Bladder microvascular endothelial cell (primary cell): ENCODE results near the gene CHDH. TPM values are rescaled to one million over a fixed set of nuclear protein-coding genes. Genes with fewer than 3 reads are reported as not detected.

ENCODE experiments used
- total RNA-seq: library from RNA; depleted of rRNA; stranded (reverse); fragments of >200 nt; gene quantifications from 2 replicates; pipeline ENCODE4 v1.2.3, GENCODE V29; 2014

The CHDH gene, protein sequence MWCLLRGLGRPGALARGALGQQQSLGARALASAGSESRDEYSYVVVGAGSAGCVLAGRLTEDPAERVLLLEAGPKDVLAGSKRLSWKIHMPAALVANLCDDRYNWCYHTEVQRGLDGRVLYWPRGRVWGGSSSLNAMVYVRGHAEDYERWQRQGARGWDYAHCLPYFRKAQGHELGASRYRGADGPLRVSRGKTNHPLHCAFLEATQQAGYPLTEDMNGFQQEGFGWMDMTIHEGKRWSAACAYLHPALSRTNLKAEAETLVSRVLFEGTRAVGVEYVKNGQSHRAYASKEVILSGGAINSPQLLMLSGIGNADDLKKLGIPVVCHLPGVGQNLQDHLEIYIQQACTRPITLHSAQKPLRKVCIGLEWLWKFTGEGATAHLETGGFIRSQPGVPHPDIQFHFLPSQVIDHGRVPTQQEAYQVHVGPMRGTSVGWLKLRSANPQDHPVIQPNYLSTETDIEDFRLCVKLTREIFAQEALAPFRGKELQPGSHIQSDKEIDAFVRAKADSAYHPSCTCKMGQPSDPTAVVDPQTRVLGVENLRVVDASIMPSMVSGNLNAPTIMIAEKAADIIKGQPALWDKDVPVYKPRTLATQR
- total RNA-seq = under 0.01 and 1.2 TPM in 2 replicates

GRCh38 chr3:53846134-53846850 lies at the start of gene CHDH, which contains the start of gene IL17RB:
TSS of gene CHDH (minus strand) at chr3:53846419. CDS start at chr3:53824008, 22,411 bp downstream.
TSS of gene IL17RB (plus strand) at chr3:53846568. CDS start at chr3:53846589, 21 bp downstream.

DNA sequence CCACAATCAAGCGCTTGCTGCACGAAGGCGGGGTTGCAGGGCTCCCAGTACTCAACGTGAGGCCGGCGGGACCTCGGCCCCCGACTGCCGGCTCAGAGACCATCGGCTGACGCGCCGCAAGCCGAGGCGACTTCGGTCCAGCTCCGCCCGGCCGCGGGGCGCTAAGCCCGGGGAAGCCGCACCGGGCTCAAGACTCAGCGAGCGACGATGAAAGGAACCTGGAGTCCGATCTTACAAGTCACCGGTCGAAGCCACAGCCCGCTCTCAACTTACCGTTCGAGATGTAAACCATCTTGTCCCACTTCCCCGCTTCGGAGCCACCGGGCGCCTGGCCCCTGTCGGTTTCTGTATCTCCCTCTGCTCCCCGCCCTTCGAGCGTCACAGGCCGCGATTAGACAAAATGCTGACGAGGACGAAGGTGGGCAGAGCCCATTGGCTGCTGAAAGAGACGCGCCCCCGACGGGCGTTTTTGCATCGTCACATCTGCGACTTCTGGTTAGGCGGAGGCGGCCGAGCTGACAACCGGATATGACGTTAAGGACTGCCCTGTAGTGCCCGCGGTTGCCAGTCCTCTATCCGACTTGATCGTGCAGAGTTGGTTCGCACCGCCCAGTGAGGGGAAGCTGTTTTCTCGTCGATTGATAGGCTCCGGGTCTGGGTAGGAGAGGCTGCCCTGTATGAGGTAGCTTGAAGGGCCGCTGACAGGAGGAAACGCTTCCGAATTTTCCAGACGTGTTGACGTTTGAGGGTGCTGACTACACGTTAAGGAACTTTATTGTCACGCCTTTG lies 45.5 kb upstream of the CHDH start, which contains the start of gene SELENOK:
Gene SELENOK (minus strand): TSS at position 363 of the 789 bp plus-strand sequence.

GRCh38 chr3:53881691-53882593 lies 35.7 kb upstream of the CHDH start, which contains the start of gene ACTR8:
TSS of gene ACTR8 (minus strand) at chr3:53882152. CDS start at chr3:53882101, 51 bp downstream.

Other genes starting within 250 kb of the CHDH start
- 0.38 TPM in 1 of 2 replicates, not detected in the other for gene IL17RB, start 149 bp upstream of the CHDH start, total RNA-seq
- 28.8 and 45.3 TPM in 2 replicates for gene ACTR8, start 35.7 kb upstream of the CHDH start, total RNA-seq
- gene SELENOK, start 45.4 kb upstream of the CHDH start, total RNA-seq = 17.6 and 20.6 TPM in 2 replicates